ENCODE data around the gene XIRP1. TPM values are rescaled to one million over a fixed set of nuclear protein-coding genes. Genes with fewer than 3 reads are reported as not detected.
"Not testable (repeated sequence)": the region's sequence is repeated elsewhere in the genome, so short reads cannot be mapped to it uniquely, and the experiment has no call there.

The XIRP1 gene
- total and polyA plus RNA-seq, 5 experiments from 2014 or later, result not detected

- H3K4me1 Mint-ChIP-seq, result peaks cover 27 to 42% (median 39%) of the 10 kb centered on the region in 4 donors
- no peaks in the 10 kb centered on the region for H3K27me3 Mint-ChIP-seq
- DNase-seq, result peak; percentile 82 to 94 (median 89)
- peak overlapping the region; percentile 67 to 91 (median 84) for H3K4me3 Mint-ChIP-seq
- POLR2A ChIA-PET, result no interaction called here
- peak overlapping the region; percentile 83 to 97 (median 92) for H3K27ac Mint-ChIP-seq
- H3K9me3 Mint-ChIP-seq, result no peaks in the 10 kb centered on the region
- ATAC-seq, result peak; percentile 90 to 91
- no peaks in the 10 kb centered on the region for H3K36me3 Mint-ChIP-seq
Measured at GRCh38 chr3:39180546-39181346, 11.6 kb downstream of the XIRP1 start.

- DNase-seq (no peak), ATAC-seq (no peak)
- POLR2A ChIA-PET, result no interaction called here
- Mint-ChIP-seq H3K36me3 (no peaks in the 10 kb centered on the region), H3K4me1 (peaks cover 27 to 42% (median 39%) of the 10 kb centered on the region in 4 donors), H3K4me3 (peak overlapping the region; percentile 67 to 91 (median 84)), H3K27ac (peak overlapping the region; percentile 78 to 97 (median 92)), H3K9me3 (no peaks in the 10 kb centered on the region), H3K27me3 (no peaks in the 10 kb centered on the region)
Measured at GRCh38 chr3:39180183-39180545, 12.2 kb downstream of the XIRP1 start.

- H3K27me3 Mint-ChIP-seq, result no peaks in the 10 kb centered on the region
- ATAC-seq (no peak), DNase-seq (no peak)
- H3K9me3 Mint-ChIP-seq, result peaks cover 0 to 3% (median 0%) of the 10 kb centered on the region in 9 donors
- H3K27ac Mint-ChIP-seq, result peak overlapping the region; percentile 63 to 93 (median 86)
- no peaks in the 10 kb centered on the region for H3K36me3 Mint-ChIP-seq
- POLR2A ChIA-PET, result interaction anchor here (0.9 to 1.2 kb wide), 5 partner anchors 12 to 72 kb away, joined by 3 to 6 read pairs (median 3); no protein-coding TSS in a partner anchor
- peak overlapping the region; percentile 61 to 88 (median 68) for H3K4me3 Mint-ChIP-seq
- peaks cover 27 to 42% (median 39%) of the 10 kb centered on the region in 4 donors for H3K4me1 Mint-ChIP-seq
Measured at GRCh38 chr3:39178553-39178952, 13.8 kb downstream of the XIRP1 start.

DNA sequence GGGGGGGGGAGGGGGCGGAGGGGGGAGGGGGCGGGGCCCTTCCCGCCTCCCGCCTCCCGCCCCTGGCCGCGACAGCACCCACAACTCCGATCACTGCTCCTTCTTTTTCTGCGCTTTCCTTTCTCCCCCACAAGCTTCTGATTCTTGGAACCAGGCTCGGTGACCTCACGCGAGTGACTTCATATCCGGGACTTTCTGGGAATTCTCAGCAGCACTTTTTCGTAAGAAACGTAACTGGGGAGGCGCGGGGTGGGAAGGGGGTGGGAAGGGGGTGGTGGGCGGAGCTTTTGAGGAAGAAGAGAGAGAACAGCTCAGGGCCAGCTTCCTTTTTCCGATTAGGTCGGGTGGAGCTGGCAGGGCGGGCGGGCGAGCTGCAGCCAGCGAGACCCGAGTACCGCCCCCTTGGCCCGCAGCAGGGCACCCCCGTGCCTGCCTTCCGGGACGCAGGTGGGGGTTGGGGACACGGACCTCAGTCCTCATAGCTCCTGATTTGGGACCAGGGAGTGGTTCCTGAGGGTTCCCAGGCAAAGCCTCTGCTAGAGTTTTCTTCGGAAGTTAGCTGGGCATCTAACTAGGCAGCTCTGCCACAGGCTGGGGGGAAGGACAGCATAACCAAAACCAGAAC is 14.6 kb downstream of the XIRP1 start:
- peak; percentile 11 to 35 for ATAC-seq
- H3K27me3 Mint-ChIP-seq, result no peaks in the 10 kb centered on the region

DNA sequence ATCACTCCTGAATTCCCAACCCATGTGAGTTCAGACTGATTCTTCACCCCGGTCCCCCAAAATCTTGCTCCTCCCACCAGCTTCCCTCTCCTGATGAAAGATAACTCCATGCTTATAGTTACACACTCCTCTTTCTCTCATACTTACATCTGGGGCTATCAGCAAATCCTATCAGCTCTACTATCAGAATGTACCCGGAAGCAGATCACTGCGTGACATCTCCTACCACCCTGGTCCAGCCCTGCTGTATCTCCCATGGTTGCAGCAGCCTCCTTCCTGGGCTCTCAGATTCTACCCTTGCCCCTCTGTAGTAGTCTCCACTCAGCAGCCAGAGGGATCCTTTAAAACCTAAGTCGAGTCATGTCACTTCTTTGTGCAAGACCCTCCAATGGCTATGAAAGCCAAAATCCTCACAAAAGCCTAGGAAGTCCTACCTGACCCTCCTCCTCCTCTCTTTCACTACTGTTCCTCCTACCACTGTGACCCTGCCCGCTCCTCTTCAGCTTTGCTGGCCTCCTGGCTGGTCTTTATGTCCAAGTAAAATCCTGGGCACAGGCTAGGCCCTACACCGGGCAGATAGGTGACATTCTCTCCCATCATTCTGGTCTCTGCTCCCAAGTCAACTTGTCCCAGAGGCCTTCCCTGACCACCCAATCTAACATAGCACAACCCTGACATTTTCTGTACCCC is 16.2 kb downstream of the XIRP1 start:
- DNase-seq, result no peak
- H3K9me3 Mint-ChIP-seq, result peaks cover 0 to 3% (median 0%) of the 10 kb centered on the region in 9 donors
- H3K4me3 Mint-ChIP-seq, result peak overlapping the region in 3 of 10 donors; percentile 6 to 24 (median 12)
- H3K27me3 Mint-ChIP-seq, result no peaks in the 10 kb centered on the region
- H3K36me3 Mint-ChIP-seq, result no peaks in the 10 kb centered on the region
- H3K4me1 Mint-ChIP-seq, result peaks cover 27 to 38% (median 35%) of the 10 kb centered on the region in 4 donors
- ATAC-seq, result no peak
- peak overlapping the region; percentile 74 to 94 (median 87) for H3K27ac Mint-ChIP-seq
- POLR2A ChIA-PET, result interaction anchor here (0.6 kb wide), 1 partner anchor 71 kb away, joined by 3 read pairs; no protein-coding TSS in a partner anchor

More for the DNA sequence above, 14.6 kb downstream of the XIRP1 start:
- Mint-ChIP-seq H3K36me3 (no peaks in the 10 kb centered on the region), H3K4me1 (peaks cover 27 to 42% (median 39%) of the 10 kb centered on the region in 4 donors), H3K9me3 (peaks cover 0 to 3% (median 0%) of the 10 kb centered on the region in 9 donors), H3K27ac (peak overlapping the region; percentile 54 to 94 (median 87)), H3K4me3 (peak overlapping the region; percentile 61 to 88 (median 78))
- POLR2A ChIA-PET, result interaction anchor here (0.9 to 1.2 kb wide), 5 partner anchors 13 to 72 kb away, joined by 3 to 6 read pairs (median 3); no protein-coding TSS in a partner anchor
- peak in 9 of 10 donors; percentile 33 to 75 (median 53) for DNase-seq

DNA sequence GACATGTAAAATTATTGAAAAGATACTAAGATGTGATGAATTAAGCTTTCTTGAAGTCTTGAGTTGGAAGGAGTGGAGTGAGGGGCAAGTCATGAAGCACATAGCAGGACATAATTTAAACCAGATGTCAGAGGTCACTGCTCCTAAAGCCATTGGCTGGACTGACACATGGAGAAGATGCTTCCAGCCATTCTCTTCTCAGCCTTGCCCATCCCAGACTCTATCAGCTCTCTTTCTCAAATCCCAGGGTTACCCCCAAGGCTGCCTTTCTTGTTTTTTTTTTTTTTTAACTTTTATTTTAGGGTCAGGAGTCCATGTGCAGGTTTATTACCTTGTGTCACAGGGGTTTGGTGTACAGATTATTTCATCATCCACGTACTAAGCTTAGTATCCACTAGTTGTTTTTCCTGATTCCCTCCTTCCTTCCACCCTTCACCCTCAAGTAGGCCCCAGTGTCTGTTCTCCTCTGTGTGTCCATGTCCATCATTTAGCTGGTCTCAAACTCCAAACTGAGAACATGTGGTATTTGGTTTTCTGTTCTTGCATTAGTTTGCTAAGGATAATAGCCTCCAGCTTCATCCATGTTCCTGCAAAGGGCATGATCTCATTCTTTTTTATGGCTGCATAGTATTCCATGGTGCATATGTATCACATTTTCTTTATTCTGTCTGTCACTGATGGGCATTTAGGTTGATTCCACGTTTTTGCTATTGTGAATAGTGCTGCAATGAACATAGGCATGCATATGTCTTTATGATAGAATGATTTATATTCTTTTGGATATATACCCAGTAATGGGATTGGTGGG is 18.9 kb downstream of the XIRP1 start:
- Mint-ChIP-seq H3K4me1 (peaks cover 9 to 13% (median 12%) of the 10 kb centered on the region in 4 donors), H3K27me3 (no peaks in the 10 kb centered on the region), H3K4me3 (no peak overlapping the region), H3K27ac (peak overlapping the region in 1 of 10 donors; percentile 18), H3K36me3 (no peaks in the 10 kb centered on the region), H3K9me3 (peaks cover 0 to 3% (median 0%) of the 10 kb centered on the region in 9 donors)
- no peak for DNase-seq
- no peak for ATAC-seq
- POLR2A ChIA-PET, result interaction anchor here (0.6 kb wide), 1 partner anchor 122 kb away, joined by 3 read pairs; no protein-coding TSS in a partner anchor

GRCh38 chr3:39171860-39172259 is 20.5 kb downstream of the XIRP1 start:
- no peak for DNase-seq

GRCh38 chr3:39170877-39171276 is 21.5 kb downstream of the XIRP1 start:
- H3K27me3 Mint-ChIP-seq, H3K4me1 Mint-ChIP-seq, ATAC-seq, H3K9me3 Mint-ChIP-seq, POLR2A ChIA-PET, H3K36me3 Mint-ChIP-seq, H3K4me3 Mint-ChIP-seq, H3K27ac Mint-ChIP-seq: not testable (repeated sequence)
- DNase-seq, result peak in 1 of 10 donors; percentile 7

More at GRCh38 chr3:39171860-39172259, 20.5 kb downstream of the XIRP1 start:
- no peak for ATAC-seq
- Mint-ChIP-seq H3K9me3 (peaks cover 0 to 3% (median 0%) of the 10 kb centered on the region in 9 donors), H3K27me3 (no peaks in the 10 kb centered on the region), H3K27ac (no peak overlapping the region), H3K36me3 (no peaks in the 10 kb centered on the region), H3K4me1 (peaks cover 0 to 8% (median 2%) of the 10 kb centered on the region in 4 donors), H3K4me3 (no peak overlapping the region)
- POLR2A ChIA-PET, result no interaction called here

DNA sequence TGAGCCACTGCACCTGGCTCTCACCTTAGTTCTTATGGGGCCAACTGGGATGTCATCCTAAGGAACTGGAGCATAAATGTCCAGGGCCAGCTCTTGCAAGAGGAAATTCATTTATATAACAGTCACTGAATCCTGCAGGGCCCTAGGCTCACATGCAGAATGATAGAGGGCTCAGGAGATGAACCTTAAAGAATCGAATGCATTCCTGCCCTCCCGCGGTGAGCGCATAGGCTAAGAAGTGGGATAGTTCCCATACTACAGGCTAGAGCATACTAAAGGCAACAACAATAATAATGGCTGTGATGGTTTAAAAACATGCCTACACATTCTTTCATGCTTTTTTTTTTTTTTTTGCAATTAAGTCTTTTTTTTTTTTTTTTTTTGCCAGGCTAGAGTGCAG is 21.9 kb downstream of the XIRP1 start:
- Mint-ChIP-seq H3K9me3 (peaks cover 0 to 3% (median 0%) of the 10 kb centered on the region in 9 donors), H3K36me3 (no peaks in the 10 kb centered on the region), H3K4me1 (peaks cover 0 to 2% (median 0%) of the 10 kb centered on the region in 4 donors), H3K4me3 (no peak overlapping the region), H3K27ac (no peak overlapping the region), H3K27me3 (no peaks in the 10 kb centered on the region)
- ATAC-seq (no peak), DNase-seq (no peak)
- POLR2A ChIA-PET, result no interaction called here

- no peak overlapping the region for H3K4me3 Mint-ChIP-seq
- no peaks in the 10 kb centered on the region for H3K36me3 Mint-ChIP-seq
- DNase-seq (no peak), ATAC-seq (no peak)
- H3K27me3 Mint-ChIP-seq, result no peaks in the 10 kb centered on the region
- peak overlapping the region in 2 of 10 donors; percentile 53 to 79 for H3K27ac Mint-ChIP-seq
- peaks cover 0 to under 1% (median 0%) of the 10 kb centered on the region in 9 donors for H3K9me3 Mint-ChIP-seq
- H3K4me1 Mint-ChIP-seq, result peaks cover 0 to 2% (median 0%) of the 10 kb centered on the region in 4 donors
- POLR2A ChIA-PET, result no interaction called here
Measured at GRCh38 chr3:39169712-39170111, 22.7 kb downstream of the XIRP1 start.

DNA sequence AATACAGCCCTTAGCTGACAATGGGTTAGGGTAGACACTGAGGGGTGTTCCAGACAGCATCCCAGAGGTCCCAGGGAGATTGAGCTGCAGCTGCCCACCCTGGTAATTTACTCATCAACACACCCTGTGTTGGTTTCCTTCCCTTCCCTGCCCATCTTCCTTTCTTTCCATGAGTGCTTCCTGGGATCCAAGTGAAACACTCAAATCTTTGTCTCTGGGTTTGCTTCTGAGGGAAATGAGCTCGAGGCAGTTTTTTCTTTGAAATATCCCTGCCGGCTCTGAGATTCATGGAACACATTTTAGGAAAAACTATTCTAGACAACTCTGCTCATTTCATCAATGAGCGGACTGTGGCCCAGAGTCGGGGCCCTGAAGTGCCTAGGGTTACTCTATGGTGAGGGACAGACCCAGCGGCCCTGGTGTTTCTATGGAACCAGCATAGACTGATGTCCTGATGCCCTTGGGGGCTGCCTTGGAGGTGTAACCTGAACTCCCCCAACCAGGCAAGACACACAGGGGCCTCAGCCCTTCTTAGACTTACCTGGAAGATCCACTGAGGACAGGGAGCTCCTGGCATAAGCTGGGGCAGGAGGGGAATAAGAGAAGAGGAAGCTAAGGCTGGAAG is 24.1 kb downstream of the XIRP1 start:
- no peak overlapping the region for H3K27ac Mint-ChIP-seq
- H3K27me3 Mint-ChIP-seq, result peaks cover 0 to 2% (median 0%) of the 10 kb centered on the region in 5 donors
- no peaks in the 10 kb centered on the region for H3K9me3 Mint-ChIP-seq
- no peaks in the 10 kb centered on the region for H3K36me3 Mint-ChIP-seq
- peaks cover 0 to 2% (median 0%) of the 10 kb centered on the region in 4 donors for H3K4me1 Mint-ChIP-seq
- ATAC-seq, result no peak
- no peak overlapping the region for H3K4me3 Mint-ChIP-seq
- POLR2A ChIA-PET, result no interaction called here
- peak in 1 of 10 donors; percentile 1 for DNase-seq
